ENCODE data around the gene ITPR3.
A peak's percentile ranks its signal among the peaks of the same experiment; 100 is the strongest.

ITPR3 gene

GRCh38 chr6:33670971-33671743 is 50.0 kb downstream of the ITPR3 start:
- TF ChIP-seq TAF1 (IDR thresholded peaks at IDR 0.05; ENCODE audit: low read depth) (no peak), CREB1 (IDR thresholded peaks at IDR 0.05; ENCODE audit: low read depth) (no peak), TEAD4 (IDR thresholded peaks at IDR 0.05) (no peak), TCF12 (IDR thresholded peaks at IDR 0.05; ENCODE audit: low read depth) (no peak), USF1 (IDR thresholded peaks at IDR 0.05) (no peak)

GRCh38 chr6:33671744-33672072 is 50.6 kb downstream of the ITPR3 start:
- TF ChIP-seq EP300 (IDR thresholded peaks at IDR 0.05; ENCODE audit: borderline replicate concordance), result no peak
- no peak for TF ChIP-seq ZBTB7A (IDR thresholded peaks at IDR 0.05; ENCODE audit: low read depth)
- no peak for TF ChIP-seq YY1 (IDR thresholded peaks at IDR 0.05; ENCODE audit: low read depth)
- no peak for TF ChIP-seq CREB1 (IDR thresholded peaks at IDR 0.05; ENCODE audit: low read depth)
- TF ChIP-seq TCF12 (IDR thresholded peaks at IDR 0.05; ENCODE audit: low read depth), result no peak
- no peak for TF ChIP-seq RAD21 (IDR thresholded peaks at IDR 0.05; ENCODE audit: low read depth)
- TF ChIP-seq REST (IDR thresholded peaks at IDR 0.05; ENCODE audit: low read depth), result no peak
- TF ChIP-seq TAF1 (IDR thresholded peaks at IDR 0.05; ENCODE audit: low read depth), result no peak
- TF ChIP-seq USF1 (IDR thresholded peaks at IDR 0.05), result no peak
- no peak for TF ChIP-seq TEAD4 (IDR thresholded peaks at IDR 0.05)
- no peak for TF ChIP-seq EGR1 (IDR thresholded peaks at IDR 0.05)
- TF ChIP-seq CEBPB (IDR thresholded peaks at IDR 0.05), result no peak
- TF ChIP-seq FOXM1 (IDR thresholded peaks at IDR 0.05; ENCODE audit: borderline replicate concordance, low read depth), result no peak
- no peak for TF ChIP-seq MAX (IDR thresholded peaks at IDR 0.05)
- no peak for TF ChIP-seq NFIC (IDR thresholded peaks at IDR 0.05)

GRCh38 chr6:33672808-33673207 is 51.7 kb downstream of the ITPR3 start:
- TF ChIP-seq RAD21 (IDR thresholded peaks at IDR 0.05; ENCODE audit: low read depth), result peak; percentile 45; the same call in 1 of the 2 replicates
- no peak for TF ChIP-seq MAX (IDR thresholded peaks at IDR 0.05)

GRCh38 chr6:33673851-33674250 is 52.7 kb downstream of the ITPR3 start:
- TF ChIP-seq MAX (IDR thresholded peaks at IDR 0.05) (no peak), TCF12 (IDR thresholded peaks at IDR 0.05; ENCODE audit: low read depth) (no peak), CREB1 (IDR thresholded peaks at IDR 0.05; ENCODE audit: low read depth) (no peak), CEBPB (IDR thresholded peaks at IDR 0.05) (no peak), RAD21 (IDR thresholded peaks at IDR 0.05; ENCODE audit: low read depth) (no peak), FOXM1 (IDR thresholded peaks at IDR 0.05; ENCODE audit: borderline replicate concordance, low read depth) (no peak), ZBTB7A (IDR thresholded peaks at IDR 0.05; ENCODE audit: low read depth) (no peak), TAF1 (IDR thresholded peaks at IDR 0.05; ENCODE audit: low read depth) (no peak), NFIC (IDR thresholded peaks at IDR 0.05) (no peak)

GRCh38 chr6:33675968-33676367 is 54.8 kb downstream of the ITPR3 start:
- TF ChIP-seq RAD21 (IDR thresholded peaks at IDR 0.05; ENCODE audit: low read depth), result no peak
- TF ChIP-seq ZBTB7A (IDR thresholded peaks at IDR 0.05; ENCODE audit: low read depth), result no peak
- TF ChIP-seq YY1 (IDR thresholded peaks at IDR 0.05; ENCODE audit: low read depth), result no peak
- no peak for TF ChIP-seq EGR1 (IDR thresholded peaks at IDR 0.05)
- no peak for TF ChIP-seq MAX (IDR thresholded peaks at IDR 0.05)
- no peak for TF ChIP-seq USF1 (IDR thresholded peaks at IDR 0.05)
- no peak for TF ChIP-seq CEBPB (IDR thresholded peaks at IDR 0.05)
- no peak for TF ChIP-seq NFIC (IDR thresholded peaks at IDR 0.05)
- no peak for TF ChIP-seq TAF1 (IDR thresholded peaks at IDR 0.05; ENCODE audit: low read depth)
- TF ChIP-seq EP300 (IDR thresholded peaks at IDR 0.05; ENCODE audit: borderline replicate concordance), result no peak
- no peak for TF ChIP-seq FOXM1 (IDR thresholded peaks at IDR 0.05; ENCODE audit: borderline replicate concordance, low read depth)
- TF ChIP-seq TCF12 (IDR thresholded peaks at IDR 0.05; ENCODE audit: low read depth), result no peak
- TF ChIP-seq TEAD4 (IDR thresholded peaks at IDR 0.05), result no peak
- TF ChIP-seq CREB1 (IDR thresholded peaks at IDR 0.05; ENCODE audit: low read depth), result no peak
- TF ChIP-seq REST (IDR thresholded peaks at IDR 0.05; ENCODE audit: low read depth), result no peak

All from Ishikawa (cell line).